SK-N-SH (cell line): Measurements from ENCODE around the gene LYRM4. TPM values are rescaled to one million over a fixed set of nuclear protein-coding genes. Genes with fewer than 3 reads are reported as not detected.

Source experiments
- CTCF ChIA-PET: fragments of 300-600, 350-600 bp; formaldehyde crosslinking; extraction: SDS; loops from one replicate; lab custom pipeline; 2021; lab: Yijun Ruan, JAX
- POLR2A ChIA-PET: fragments of 350-600 bp; sonication (Branson Sonifier 250); formaldehyde crosslinking; extraction: SDS; loops from one replicate; lab custom pipeline; 2020; ENCODE audit warnings: antibody characterized with exemption, inconsistent platforms; lab: Yijun Ruan, JAX
- DNase-seq: peaks from one replicate; pipeline ENCODE4 v3.0.0; 2012
- H2AFZ ChIP-seq: fragments of 200-600 bp; sonication (generic); 2 replicates; pipeline ENCODE4 v1.8.1; 2016; ENCODE audit warnings: antibody characterized with exemption, mild to moderate bottlenecking, low read depth
- H3F3A ChIP-seq: fragments of 200-600 bp; sonication (generic); replicated peaks from 2 replicates; pipeline ENCODE3; 2016; ENCODE audit warnings: antibody characterized with exemption, mild to moderate bottlenecking; ENCODE audit not compliant: insufficient read depth
- H3K27ac ChIP-seq, 2 experiments: fragments of 200-500 bp in 1 of 2; fragments of 200-600 bp in 1 of 2; sonication (Bioruptor generic) in 1 of 2; sonication (generic), shearing (Covaris generic) in 1 of 2; 2 replicates each; pipeline versions ENCODE4 v1.5.1 to v1.6.1; 2014 to 2016; ENCODE audit warnings: low read depth in 2 of 2, inconsistent platforms in 1 of 2, low read length in 1 of 2, mild to moderate bottlenecking in 1 of 2, mixed read lengths in 1 of 2
- H3K27me3 ChIP-seq: fragments of 200-600 bp; sonication (generic), shearing (Covaris generic); 2 replicates; pipeline ENCODE4 v1.6.1; 2016; ENCODE audit warnings: mixed run types; ENCODE audit not compliant: insufficient read depth
- H3K36me3 ChIP-seq, 2 experiments: fragments of 200-500 bp in 1 of 2; fragments of 200-600 bp in 1 of 2; sonication (Bioruptor generic) in 1 of 2; sonication (generic) in 1 of 2; replicated peaks in 1 of 2; 2 replicates each; pipeline versions ENCODE3 to v1.5.1; 2014 to 2016; ENCODE audit warnings: low read length in 1 of 2, mild to moderate bottlenecking in 1 of 2; ENCODE audit not compliant: insufficient read depth in 2 of 2, control insufficient read depth in 1 of 2
- H3K4me1 ChIP-seq, 2 experiments: fragments of 200-500 bp in 1 of 2; fragments of 200-600 bp in 1 of 2; sonication (Bioruptor generic) in 1 of 2; sonication (generic), shearing (Covaris generic) in 1 of 2; 2 replicates each; pipeline versions ENCODE4 v1.5.1 to v1.6.1; 2014 to 2016; ENCODE audit warnings: low read depth in 1 of 2, low read length in 1 of 2, mixed run types in 1 of 2; ENCODE audit not compliant: insufficient read depth in 2 of 2, control insufficient read depth in 1 of 2
- H3K4me2 ChIP-seq: fragments of 200-600 bp; sonication (generic), shearing (Covaris generic); 2 replicates; pipeline ENCODE4 v1.6.1; 2017; ENCODE audit warnings: mixed run types
- H3K4me3 ChIP-seq, 2 experiments: fragments of 200-500 bp in 1 of 2; fragments of 200-600 bp in 1 of 2; sonication (Bioruptor generic) in 1 of 2; sonication (generic), shearing (Covaris generic) in 1 of 2; 2 replicates each; pipeline versions ENCODE4 v1.5.1 to v1.8.1; 2014 to 2016; ENCODE audit warnings: low read depth in 2 of 2, inconsistent platforms in 1 of 2, low read length in 1 of 2, mild to moderate bottlenecking in 1 of 2, mixed read lengths in 1 of 2, moderate library complexity in 1 of 2
- H3K79me2 ChIP-seq: fragments of 200-600 bp; sonication (generic); 2 replicates; pipeline ENCODE4 v1.8.1; 2017; ENCODE audit warnings: mild to moderate bottlenecking; ENCODE audit not compliant: insufficient read depth
- H3K9ac ChIP-seq: fragments of 200-600 bp; sonication (generic); 2 replicates; pipeline ENCODE4 v1.6.1; 2017; ENCODE audit warnings: mixed run types
- H3K9me2 ChIP-seq: fragments of 200-600 bp; sonication (generic); 2 replicates; pipeline ENCODE4 v1.6.1; 2017; ENCODE audit warnings: mixed run types
- H3K9me3 ChIP-seq: fragments of 200-600 bp; sonication (generic); 2 replicates; pipeline ENCODE4 v1.6.1; 2017; ENCODE audit warnings: mixed run types, mild to moderate bottlenecking, moderate library complexity
- H4K20me1 ChIP-seq: fragments of 200-600 bp; sonication (generic); 2 replicates; pipeline ENCODE4 v1.6.1; 2017; ENCODE audit warnings: mild to moderate bottlenecking, mixed run types; ENCODE audit not compliant: insufficient read depth
- ELF1 ChIP-seq: IDR thresholded peaks from 2 replicates; pipeline ENCODE4 v1.4.0; 2012
- EP300 ChIP-seq, 2 experiments: IDR thresholded peaks; 2 replicates each; pipeline versions ENCODE4 v1.4.0 to v1.6.1; 2012; ENCODE audit warnings: borderline replicate concordance in 1 of 2, low read depth in 1 of 2, low read length in 1 of 2
- EZH2phosphoT487 ChIP-seq: fragments of 200-600 bp; sonication (generic); IDR thresholded peaks from 2 replicates; pipeline ENCODE4 v1.6.1; 2017; ENCODE audit warnings: low read depth, mixed run types, mild to moderate bottlenecking, antibody characterized with exemption, moderate library complexity, borderline replicate concordance
- FOXJ3 ChIP-seq: sonication (generic); formaldehyde crosslinking; IDR thresholded peaks from 2 replicates; pipeline ENCODE4 v1.5.1; 2020; ENCODE audit warnings: mild to moderate bottlenecking, missing genetic modification reagents
- GABPA ChIP-seq: IDR thresholded peaks from 2 replicates; pipeline ENCODE4 v1.4.0; 2012; ENCODE audit warnings: low read depth, mild to moderate bottlenecking
- GATA2 ChIP-seq: sonication (generic); formaldehyde crosslinking; IDR thresholded peaks from 2 replicates; pipeline ENCODE4 v1.5.0; 2020; ENCODE audit warnings: mild to moderate bottlenecking, missing genetic modification reagents
- MXI1 ChIP-seq: IDR thresholded peaks from 2 replicates; pipeline ENCODE4 v1.6.1; 2012; ENCODE audit warnings: mild to moderate bottlenecking, low read depth, low read length, improper control_type of control experiment
- NFIC ChIP-seq: IDR thresholded peaks from 2 replicates; pipeline ENCODE4 v1.4.0; 2012; ENCODE audit warnings: borderline replicate concordance
- NRF1 ChIP-seq: IDR thresholded peaks from 2 replicates; pipeline ENCODE4 v1.6.1; 2012; ENCODE audit warnings: low read depth, mild to moderate bottlenecking, low read length
- POLR2AphosphoS5 ChIP-seq: IDR thresholded peaks from 2 replicates; pipeline ENCODE4 v1.6.1; 2012; ENCODE audit warnings: low read depth, low read length
- TCF12 ChIP-seq: IDR thresholded peaks from 2 replicates; pipeline ENCODE4 v1.4.0; 2012
- TEAD4 ChIP-seq: IDR thresholded peaks from 2 replicates; pipeline ENCODE4 v1.4.0; 2012; ENCODE audit warnings: mild to moderate bottlenecking, borderline replicate concordance; ENCODE audit not compliant: insufficient read depth
- WGBS: methylation state at CpG from one replicate; pipeline ENCODE4 v1.1.6; 2017; ENCODE audit warnings: low lambda C conversion rate; 5-methylcytosine and 5-hydroxymethylcytosine counted together
- polyA plus RNA-seq, 3 experiments: library from polyadenylated mRNA; depleted of rRNA; stranded (reverse); fragments of >200 nt; gene quantifications; 2 replicates each; pipeline ENCODE4 v1.2.3, GENCODE V29; 2012
- TF ChIP-seq, protein P1 (sequence below): IDR thresholded peaks from 2 replicates; pipeline ENCODE4 v1.4.0; 2012; ENCODE audit warnings: low read depth, borderline replicate concordance
- TF ChIP-seq, protein P2 (sequence below): fragments of 200-600 bp; sonication (generic); IDR thresholded peaks from 2 replicates; pipeline ENCODE4 v1.6.1; 2017; ENCODE audit warnings: antibody characterized with exemption, mild to moderate bottlenecking, moderate library complexity

LYRM4 gene
- polyA plus RNA-seq, 1 of the 3 experiments (the other 2 are of a cell fraction), result 37.2 TPM

DNA sequence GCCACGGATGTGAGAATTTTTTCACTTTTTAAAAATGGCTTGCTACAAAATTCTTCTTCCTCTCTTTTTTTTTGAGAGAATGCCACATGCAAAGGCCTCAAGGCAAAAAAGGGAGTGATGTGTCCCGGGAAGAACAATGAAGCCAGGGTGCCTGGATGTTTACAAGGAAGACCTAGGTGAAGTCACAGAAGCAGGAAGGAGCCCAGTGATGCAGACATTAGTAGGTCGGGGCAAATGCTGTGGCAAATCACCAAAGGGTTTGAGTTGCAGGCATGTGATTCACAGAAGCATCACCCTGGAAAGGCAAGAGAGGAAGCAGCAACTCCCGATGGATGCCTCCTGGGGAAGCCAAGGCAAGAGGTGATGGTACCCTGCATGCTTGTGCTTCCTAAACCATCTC, 47.3 kb upstream of the LYRM4 start:
- CTCF ChIA-PET, result no interaction called here
- H3K79me2 ChIP-seq, result no peaks in the 10 kb centered on the region; the same call in 1 of the 2 replicates

DNA sequence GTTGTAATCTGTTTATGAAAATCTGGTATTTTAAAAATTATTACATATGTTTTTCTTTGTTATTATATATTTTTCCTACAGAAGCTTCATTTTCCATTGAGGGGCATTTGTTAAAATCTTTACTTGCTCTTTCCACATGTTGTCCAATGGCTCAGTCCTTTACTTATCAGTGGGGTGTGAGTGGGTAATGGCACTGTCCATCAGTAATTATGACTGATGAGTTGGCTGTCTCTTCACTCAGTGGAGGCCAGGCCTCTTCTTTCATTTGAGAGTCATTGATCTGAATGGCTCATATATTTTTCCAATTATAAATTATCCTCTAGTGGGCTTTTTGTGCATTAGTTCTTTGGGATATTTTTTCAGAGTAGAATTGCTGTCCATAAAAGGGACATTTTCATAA, 46.3 kb upstream of the LYRM4 start:
- Histone ChIP-seq H2AFZ (no peak overlapping the region), H3K79me2 (no peaks in the 10 kb centered on the region; the same call in 1 of the 2 replicates), H3K4me2 (no peak overlapping the region), H3K27ac (no peak overlapping the region), H4K20me1 (no peaks in the 10 kb centered on the region; the same call in 1 of the 2 replicates), H3K9me2 (no peaks in the 10 kb centered on the region), H3K4me3 (no peak overlapping the region), H3K27me3 (no peaks in the 10 kb centered on the region), H3K4me1 (peaks cover 0 to 2% of the 10 kb centered on the region in 2 experiments; a peak in 1 of 4 replicates), H3F3A (no peaks in the 10 kb centered on the region), H3K9me3 (no peaks in the 10 kb centered on the region), H3K9ac (no peak overlapping the region), H3K36me3 (no peaks in the 10 kb centered on the region)
- no peak for DNase-seq
- TF ChIP-seq GABPA, result no peak
- no peak for TF ChIP-seq ELF1
- TF ChIP-seq TCF12, result no peak
- TF ChIP-seq, protein P1, sequence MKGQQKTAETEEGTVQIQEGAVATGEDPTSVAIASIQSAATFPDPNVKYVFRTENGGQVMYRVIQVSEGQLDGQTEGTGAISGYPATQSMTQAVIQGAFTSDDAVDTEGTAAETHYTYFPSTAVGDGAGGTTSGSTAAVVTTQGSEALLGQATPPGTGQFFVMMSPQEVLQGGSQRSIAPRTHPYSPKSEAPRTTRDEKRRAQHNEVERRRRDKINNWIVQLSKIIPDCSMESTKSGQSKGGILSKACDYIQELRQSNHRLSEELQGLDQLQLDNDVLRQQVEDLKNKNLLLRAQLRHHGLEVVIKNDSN, result no peak
- no peak for TF ChIP-seq EP300 (IDR thresholded peaks at IDR 0.05; ENCODE audit: borderline replicate concordance in 1 of 2, low read depth in 1 of 2, low read length in 1 of 2)
- no peak for TF ChIP-seq GATA2 (CRISPR knock-in tag)
- no peak for TF ChIP-seq FOXJ3 (CRISPR knock-in tag)
- no peak for TF ChIP-seq NFIC
- TF ChIP-seq POLR2AphosphoS5, result no peak
- no peak for TF ChIP-seq NRF1
- no peak for TF ChIP-seq MXI1
- ChIA-PET POLR2A (no interaction called here), CTCF (no interaction called here)

More for the DNA sequence above, 47.3 kb upstream of the LYRM4 start:
- no peaks in the 10 kb centered on the region for H3K27me3 ChIP-seq
- no peaks in the 10 kb centered on the region; the same call in 1 of the 2 replicates for H4K20me1 ChIP-seq
- H3K4me2 ChIP-seq, result no peak overlapping the region
- no peak overlapping the region for H3K9ac ChIP-seq
- H3K27ac ChIP-seq, result no peak overlapping the region
- H3K9me2 ChIP-seq, result no peaks in the 10 kb centered on the region
- no peaks in the 10 kb centered on the region for H3K9me3 ChIP-seq
- TF ChIP-seq POLR2AphosphoS5 (no peak), EZH2phosphoT487 (no peak), TEAD4 (no peak), FOXJ3 (CRISPR knock-in tag) (no peak)
- TF ChIP-seq, protein P2, sequence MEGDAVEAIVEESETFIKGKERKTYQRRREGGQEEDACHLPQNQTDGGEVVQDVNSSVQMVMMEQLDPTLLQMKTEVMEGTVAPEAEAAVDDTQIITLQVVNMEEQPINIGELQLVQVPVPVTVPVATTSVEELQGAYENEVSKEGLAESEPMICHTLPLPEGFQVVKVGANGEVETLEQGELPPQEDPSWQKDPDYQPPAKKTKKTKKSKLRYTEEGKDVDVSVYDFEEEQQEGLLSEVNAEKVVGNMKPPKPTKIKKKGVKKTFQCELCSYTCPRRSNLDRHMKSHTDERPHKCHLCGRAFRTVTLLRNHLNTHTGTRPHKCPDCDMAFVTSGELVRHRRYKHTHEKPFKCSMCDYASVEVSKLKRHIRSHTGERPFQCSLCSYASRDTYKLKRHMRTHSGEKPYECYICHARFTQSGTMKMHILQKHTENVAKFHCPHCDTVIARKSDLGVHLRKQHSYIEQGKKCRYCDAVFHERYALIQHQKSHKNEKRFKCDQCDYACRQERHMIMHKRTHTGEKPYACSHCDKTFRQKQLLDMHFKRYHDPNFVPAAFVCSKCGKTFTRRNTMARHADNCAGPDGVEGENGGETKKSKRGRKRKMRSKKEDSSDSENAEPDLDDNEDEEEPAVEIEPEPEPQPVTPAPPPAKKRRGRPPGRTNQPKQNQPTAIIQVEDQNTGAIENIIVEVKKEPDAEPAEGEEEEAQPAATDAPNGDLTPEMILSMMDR, result no peak
- TF ChIP-seq, all 33 proteins: peak for 0
- Histone ChIP-seq H2AFZ (no peak overlapping the region), H3K36me3 (no peaks in the 10 kb centered on the region), H3K4me3 (no peak overlapping the region), H3K4me1 (no peaks in the 10 kb centered on the region), H3F3A (no peaks in the 10 kb centered on the region)
- POLR2A ChIA-PET, result no interaction called here
- DNase-seq, result no peak
- 89% methylated on average over 4 of the region's 4 CpGs for WGBS
